Upper lobe of left lung (tissue), 6 donors: ENCODE data around the gene ZNF892. TPM values are rescaled to one million over a fixed set of nuclear protein-coding genes. Genes with fewer than 3 reads are reported as not detected.

Source experiments
- ATAC-seq, 2 donors: fragments of 200-7000 bp; cut with Tn5 transposase; one replicate each; pipeline ENCODE4 v1.9.1; 2022; ENCODE audit warnings: mild to moderate bottlenecking in 2 of 2, moderate library complexity in 2 of 2; ENCODE audit not compliant: low FRiP score in 2 of 2
- DNase-seq, 2 donors: peaks; one replicate each; pipeline ENCODE4 v3.0.0-alpha.2; 2019 to 2020
- H3K27ac ChIP-seq, 4 donors: fragments of 200-600 bp; sonication (generic); one replicate each; pipeline ENCODE4 v1.5.1; 2016 to 2019
- H3K27me3 ChIP-seq, 4 donors: fragments of 200-600 bp; sonication (generic); one replicate each; pipeline ENCODE4 v1.5.1; 2017 to 2019
- H3K36me3 ChIP-seq, 4 donors: fragments of 200-600 bp; sonication (generic); one replicate each; pipeline ENCODE4 v1.5.1; 2016 to 2019
- H3K4me1 ChIP-seq, 4 donors: fragments of 200-600 bp; sonication (generic); one replicate each; pipeline ENCODE4 v1.5.1; 2018 to 2019
- H3K4me3 ChIP-seq, 4 donors: fragments of 200-600 bp; sonication (generic); one replicate each; pipeline ENCODE4 v1.5.1; 2017 to 2019; ENCODE audit warnings: mild to moderate bottlenecking in 2 of 4, moderate library complexity in 1 of 4
- H3K9me3 ChIP-seq, 4 donors: fragments of 200-600 bp; sonication (generic); one replicate each; pipeline ENCODE4 v1.5.1; 2018 to 2019
- EP300 ChIP-seq, 4 donors: sonication (generic); formaldehyde crosslinking; IDR thresholded peaks; one replicate each; pipeline ENCODE4 v1.5.1; 2017; ENCODE audit warnings: antibody characterized with exemption in 4 of 4, control low read depth in 2 of 4
- POLR2A ChIP-seq, 4 donors: fragments of 450-650 bp; IDR thresholded peaks; one replicate each; pipeline ENCODE4 v1.5.1; 2016 to 2017; ENCODE audit warnings: antibody characterized with exemption in 4 of 4, mild to moderate bottlenecking in 2 of 4
- POLR2AphosphoS5 ChIP-seq, 2 donors: sonication (generic); formaldehyde crosslinking; IDR thresholded peaks; one replicate each; pipeline ENCODE4 v1.5.1; 2017; ENCODE audit warnings: antibody characterized with exemption in 2 of 2
- WGBS, 2 donors: methylation state at CpG; one replicate each; pipeline ENCODE4 v1.1.5; 2017 to 2018; 5-methylcytosine and 5-hydroxymethylcytosine counted together
- total RNA-seq, 6 donors: library from RNA; depleted of rRNA in 4 of 6; stranded (reverse); fragments of >200 nt in 4 of 6; gene quantifications; one replicate each; pipeline versions ENCODE4 v1.1.0 to v1.2.1, GENCODE V29; 2016 to 2021
- TF ChIP-seq, protein P1 (sequence below), 6 experiments: fragments of 450-650 bp in 4 of 6; fragments of 200-600 bp in 2 of 6; sonication (generic) in 2 of 6; IDR thresholded peaks; one replicate each; pipeline ENCODE4 v1.5.1; 2016 to 2019; ENCODE audit warnings: antibody characterized with exemption in 6 of 6
- donor health status: DM: no; HTN: no; CAD: no; lungs with moderate emphysema.
- donor health status: DM: no; HTN: yes; CAD: no; lungs with severe emphysema.

ZNF892 gene
- total RNA-seq, 6 donors from 2014 or later, result 2.4 to 13.6 (median 4.4) TPM

- WGBS, 2 donors, result 1 to 2% methylated on average over 7 to 9 of the region's 9 CpGs
- DNase-seq, result no peak
- TF ChIP-seq POLR2A (IDR thresholded peaks at IDR 0.05), result no peak
- no peak for TF ChIP-seq EP300 (IDR thresholded peaks at IDR 0.05)
- Histone ChIP-seq H3K27ac (peak overlapping the region; percentile 90 to 96 (median 93)), H3K27me3 (no peaks in the 10 kb centered on the region), H3K9me3 (no peaks in the 10 kb centered on the region), H3K4me1 (peaks cover 12 to 27% (median 17%) of the 10 kb centered on the region in 4 donors), H3K4me3 (peak overlapping the region; percentile 49 to 94 (median 83)), H3K36me3 (no peaks in the 10 kb centered on the region)
- ATAC-seq, result no peak
These were observed 42.3 kb upstream of the ZNF892 start for GRCh38 chr2:95165030-95165370.

DNA sequence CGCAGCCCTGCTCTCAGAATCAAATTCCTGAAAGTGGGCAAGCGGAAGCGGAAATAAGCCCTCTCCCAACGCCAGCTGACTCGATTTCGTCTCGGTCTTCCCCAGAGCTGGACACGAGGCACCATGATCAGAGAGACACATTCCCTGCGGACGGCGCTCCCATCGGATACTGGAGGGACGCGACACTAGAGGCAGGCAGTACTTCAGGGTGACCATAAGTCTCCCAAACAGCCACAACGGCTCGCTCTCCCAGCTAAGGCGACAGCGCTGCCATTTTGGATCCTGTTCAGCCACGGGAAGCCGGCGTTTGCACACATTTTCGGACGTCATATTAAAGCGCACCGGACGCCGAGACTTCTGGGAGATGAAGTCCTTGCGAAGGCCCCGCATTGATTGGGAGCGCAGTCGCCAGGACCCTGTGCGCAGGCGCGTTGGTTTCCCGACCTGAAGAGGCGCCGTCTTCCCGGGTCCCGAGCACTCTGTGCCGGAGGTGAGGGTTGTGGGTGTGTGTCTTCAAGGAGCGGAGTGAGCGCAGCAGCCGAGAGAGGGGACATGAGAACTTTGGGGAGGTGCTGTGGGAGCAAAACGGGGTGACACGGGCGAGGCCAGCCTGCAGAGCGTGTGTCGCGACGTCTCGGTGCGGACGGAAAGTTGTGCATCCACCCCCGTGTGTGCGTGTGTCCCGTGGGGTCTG lies 41.8 kb upstream of the ZNF892 start, which contains the start of gene ZNF2:
ZNF2 (plus strand) TSS at position 439 of the 694 bp plus-strand sequence. CDS start 10,418 bp downstream, outside the sequence.
- ATAC-seq, result peak; percentile 96 to 99
- TF ChIP-seq POLR2AphosphoS5 (IDR thresholded peaks at IDR 0.05), result peak; percentile 92 to 96
- TF ChIP-seq, protein P1, sequence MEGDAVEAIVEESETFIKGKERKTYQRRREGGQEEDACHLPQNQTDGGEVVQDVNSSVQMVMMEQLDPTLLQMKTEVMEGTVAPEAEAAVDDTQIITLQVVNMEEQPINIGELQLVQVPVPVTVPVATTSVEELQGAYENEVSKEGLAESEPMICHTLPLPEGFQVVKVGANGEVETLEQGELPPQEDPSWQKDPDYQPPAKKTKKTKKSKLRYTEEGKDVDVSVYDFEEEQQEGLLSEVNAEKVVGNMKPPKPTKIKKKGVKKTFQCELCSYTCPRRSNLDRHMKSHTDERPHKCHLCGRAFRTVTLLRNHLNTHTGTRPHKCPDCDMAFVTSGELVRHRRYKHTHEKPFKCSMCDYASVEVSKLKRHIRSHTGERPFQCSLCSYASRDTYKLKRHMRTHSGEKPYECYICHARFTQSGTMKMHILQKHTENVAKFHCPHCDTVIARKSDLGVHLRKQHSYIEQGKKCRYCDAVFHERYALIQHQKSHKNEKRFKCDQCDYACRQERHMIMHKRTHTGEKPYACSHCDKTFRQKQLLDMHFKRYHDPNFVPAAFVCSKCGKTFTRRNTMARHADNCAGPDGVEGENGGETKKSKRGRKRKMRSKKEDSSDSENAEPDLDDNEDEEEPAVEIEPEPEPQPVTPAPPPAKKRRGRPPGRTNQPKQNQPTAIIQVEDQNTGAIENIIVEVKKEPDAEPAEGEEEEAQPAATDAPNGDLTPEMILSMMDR (IDR thresholded peaks at IDR 0.05), result peak in 2 of 6 experiments; percentile 3 to 28
- TF ChIP-seq EP300 (IDR thresholded peaks at IDR 0.05), result peak in 1 of 4 donors; percentile 1
- TF ChIP-seq POLR2A (IDR thresholded peaks at IDR 0.05), result peak in 3 of 4 donors; percentile 67 to 83 (median 81)
- WGBS, 2 donors, result 0% methylated on average over 9 to 56 of the region's 56 CpGs

DNA sequence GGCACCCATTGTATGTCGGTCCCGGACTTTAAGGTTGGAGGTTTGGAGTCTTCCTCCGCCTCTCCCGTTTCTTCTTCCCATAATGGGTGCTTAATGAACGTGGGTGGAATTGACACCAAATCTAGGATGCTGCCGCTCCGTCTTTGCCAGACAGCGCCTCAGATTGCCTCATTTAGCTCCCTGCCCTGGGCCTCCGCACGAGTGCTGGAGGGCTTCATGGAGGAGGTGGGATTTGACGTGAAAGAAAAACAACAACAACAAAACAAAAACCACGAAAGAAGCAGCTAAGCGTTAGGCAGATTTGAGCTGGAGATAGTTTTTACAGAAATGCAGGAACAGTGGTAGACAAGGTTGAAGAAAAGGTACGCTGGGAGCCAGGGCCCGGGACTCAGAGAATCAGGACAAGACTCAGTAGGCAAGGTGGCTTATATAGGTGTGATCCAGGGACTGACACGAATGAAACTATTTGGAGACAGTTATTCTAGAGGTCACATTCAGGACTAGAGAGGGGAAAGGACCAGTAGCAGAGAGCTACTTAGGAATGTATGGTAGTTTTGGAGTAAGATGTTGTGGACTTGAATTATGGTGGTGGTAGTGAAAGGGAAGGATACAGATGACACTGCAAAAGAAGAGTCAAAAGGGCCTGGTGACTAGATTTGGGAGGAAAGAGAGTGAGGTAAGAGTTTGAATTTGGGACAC lies 41.1 kb upstream of the ZNF892 start:
- DNase-seq, result no peak
- Histone ChIP-seq H3K4me3 (peak overlapping the region; percentile 47 to 94 (median 83)), H3K27me3 (no peaks in the 10 kb centered on the region), H3K36me3 (no peaks in the 10 kb centered on the region), H3K4me1 (peaks cover 12 to 24% (median 17%) of the 10 kb centered on the region in 4 donors), H3K27ac (peak overlapping the region; percentile 90 to 96 (median 93)), H3K9me3 (no peaks in the 10 kb centered on the region)
- ATAC-seq, result peak in 1 of 2 donors; percentile 7
- WGBS, 2 donors, result 8 to 10% methylated on average over 12 to 16 of the region's 16 CpGs
- no peak for TF ChIP-seq POLR2AphosphoS5 (IDR thresholded peaks at IDR 0.05)
- TF ChIP-seq, protein P1 (IDR thresholded peaks at IDR 0.05), result no peak

More for the DNA sequence above, 41.8 kb upstream of the ZNF892 start, which contains the start of gene ZNF2:
- Histone ChIP-seq H3K4me1 (peaks cover 12 to 24% (median 17%) of the 10 kb centered on the region in 4 donors), H3K27me3 (no peaks in the 10 kb centered on the region), H3K27ac (peak within 1 kb of the TSS; percentile 90 to 96 (median 93)), H3K36me3 (no peaks in the 10 kb centered on the region), H3K4me3 (peak within 1 kb of the TSS; percentile 49 to 94 (median 83)), H3K9me3 (no peaks in the 10 kb centered on the region)
- DNase-seq, result peak; percentile 96 to 98

DNA sequence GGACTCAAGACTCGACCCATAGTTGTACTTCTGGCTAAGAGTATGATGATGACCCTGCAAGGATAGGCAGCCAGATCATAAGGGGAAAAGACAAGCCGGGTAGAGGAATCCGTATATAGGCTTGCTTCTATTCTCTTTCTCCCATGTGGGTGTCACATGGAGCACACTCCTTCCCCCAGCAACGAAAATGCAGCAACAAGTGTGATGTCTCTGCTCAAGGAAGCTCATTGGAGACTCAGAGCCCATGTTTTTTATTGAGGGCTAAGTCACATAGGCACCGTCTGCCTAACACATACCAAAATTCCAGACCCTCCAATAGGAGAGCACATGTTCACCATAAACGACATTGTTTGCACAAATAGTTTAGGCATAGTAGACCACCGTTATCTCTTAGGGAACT lies 35.4 kb upstream of the ZNF892 start:
- WGBS, 2 donors, result 82 to 83% methylated on average over 7 of the region's 7 CpGs
- ATAC-seq (no peak), DNase-seq (no peak)
- Histone ChIP-seq H3K4me3 (no peak overlapping the region), H3K4me1 (peaks cover 0 to 1% (median under 1%) of the 10 kb centered on the region in 4 donors), H3K27me3 (no peaks in the 10 kb centered on the region), H3K9me3 (no peaks in the 10 kb centered on the region), H3K36me3 (peaks cover 0 to 4% (median under 1%) of the 10 kb centered on the region in 4 donors), H3K27ac (no peak overlapping the region)
- TF ChIP-seq EP300 (IDR thresholded peaks at IDR 0.05), result no peak
- TF ChIP-seq POLR2AphosphoS5 (IDR thresholded peaks at IDR 0.05), result no peak
- TF ChIP-seq POLR2A (IDR thresholded peaks at IDR 0.05), result no peak
- TF ChIP-seq, protein P1 (IDR thresholded peaks at IDR 0.05), result no peak

GRCh38 chr2:95174031-95174542 lies 33.2 kb upstream of the ZNF892 start:
- DNase-seq, result no peak
- Histone ChIP-seq H3K27me3 (no peaks in the 10 kb centered on the region), H3K9me3 (peaks cover 0 to 6% (median 0%) of the 10 kb centered on the region in 4 donors), H3K36me3 (peaks cover 0 to 20% (median 8%) of the 10 kb centered on the region in 4 donors), H3K4me1 (no peaks in the 10 kb centered on the region), H3K27ac (no peak overlapping the region), H3K4me3 (no peak overlapping the region)
- TF ChIP-seq EP300 (IDR thresholded peaks at IDR 0.05) (no peak), POLR2AphosphoS5 (IDR thresholded peaks at IDR 0.05) (no peak), POLR2A (IDR thresholded peaks at IDR 0.05) (no peak)
- TF ChIP-seq, protein P1 (IDR thresholded peaks at IDR 0.05), result no peak
- 90 to 91% methylated on average over 2 of the region's 2 CpGs for WGBS, 2 donors
- no peak for ATAC-seq
